DMS53 treated with DMSO at 0.1 percent for 48 hours (cell line): ENCODE measurements around the gene TENT4A.
"Not testable (repeated sequence)": the region's sequence is repeated elsewhere in the genome, so short reads cannot be mapped to it uniquely, and the experiment has no call there.

Experiments
- DNase-seq: peaks from one replicate; lab custom pipeline; 2025; ENCODE audit not compliant: unreplicated experiment; lab: John Stamatoyannopoulos, UW

TENT4A gene

GRCh38 chr5:6713274-6714225 is at the start of gene TENT4A:
Gene TENT4A, plus strand, starts transcription at chr5:6713432. Its CDS starts 552 bp downstream, at chr5:6713984.
- DNase-seq = no peak

- no peak for DNase-seq
Measured at GRCh38 chr5:6666762-6667161, 46.5 kb upstream of the TENT4A start.

- DNase-seq = no peak
Measured at GRCh38 chr5:6667648-6668047, 45.6 kb upstream of the TENT4A start.

- not testable (repeated sequence) for DNase-seq
Measured at GRCh38 chr5:6668717-6669116, 44.5 kb upstream of the TENT4A start.

- no peak for DNase-seq
Measured at GRCh38 chr5:6673031-6673430, 40.2 kb upstream of the TENT4A start.

GRCh38 chr5:6673963-6674362 is 39.3 kb upstream of the TENT4A start:
- DNase-seq = no peak

- no peak for DNase-seq
Measured at GRCh38 chr5:6674421-6674820, 38.8 kb upstream of the TENT4A start.

- no peak for DNase-seq
Measured at GRCh38 chr5:6674886-6675285, 38.3 kb upstream of the TENT4A start.

- DNase-seq = no peak
Measured at GRCh38 chr5:6675784-6676491, 37.3 kb upstream of the TENT4A start.

- no peak for DNase-seq
Measured at GRCh38 chr5:6676702-6677101, 36.5 kb upstream of the TENT4A start.

GRCh38 chr5:6678385-6678784 is 34.8 kb upstream of the TENT4A start:
- DNase-seq = no peak

GRCh38 chr5:6680922-6681321 is 32.3 kb upstream of the TENT4A start:
- DNase-seq = no peak

GRCh38 chr5:6681682-6682081 is 31.6 kb upstream of the TENT4A start:
- DNase-seq = no peak

- no peak for DNase-seq
Measured at GRCh38 chr5:6682239-6682638, 31.0 kb upstream of the TENT4A start.

- DNase-seq = no peak
Measured at GRCh38 chr5:6683241-6683640, 30.0 kb upstream of the TENT4A start.

GRCh38 chr5:6684075-6684474 is 29.2 kb upstream of the TENT4A start:
- no peak for DNase-seq

- DNase-seq = no peak
Measured at GRCh38 chr5:6686501-6686900, 26.7 kb upstream of the TENT4A start.

- no peak for DNase-seq
Measured at GRCh38 chr5:6686915-6687409, 26.3 kb upstream of the TENT4A start.

GRCh38 chr5:6687505-6687904 is 25.7 kb upstream of the TENT4A start:
- no peak for DNase-seq

- DNase-seq = no peak
Measured at GRCh38 chr5:6692906-6693305, 20.3 kb upstream of the TENT4A start.

GRCh38 chr5:6698696-6699095 is 14.5 kb upstream of the TENT4A start:
- DNase-seq = no peak

GRCh38 chr5:6699357-6699756 is 13.9 kb upstream of the TENT4A start:
- no peak for DNase-seq
